ENCODE data around the gene CACHD1. TPM values are rescaled to one million over a fixed set of nuclear protein-coding genes. Genes with fewer than 3 reads are reported as not detected.

Gene CACHD1
- total and polyA plus RNA-seq, 4 donors, result 4.7 to 49.6 (median 12.5) TPM

DNA sequence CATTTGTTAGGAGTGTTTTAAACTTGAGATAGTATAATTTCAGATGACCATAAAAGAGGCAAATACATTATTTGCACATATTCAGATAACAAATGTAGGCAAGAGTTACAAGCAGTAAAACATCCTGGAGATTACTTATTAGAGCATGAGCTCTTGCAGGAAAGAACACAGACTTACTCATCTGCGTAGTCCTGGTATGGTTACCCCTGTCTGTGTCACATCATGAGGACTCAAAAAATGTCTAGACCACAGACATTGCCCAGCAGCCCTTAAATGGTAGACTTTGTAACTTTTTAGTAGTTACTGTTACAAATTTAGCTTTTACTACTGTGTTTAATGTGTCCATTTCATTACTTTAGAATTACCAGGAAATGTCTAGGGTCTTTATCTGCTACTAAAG is 12.8 kb downstream of the CACHD1 start:
- H3K36me3 ChIP-seq (ENCODE audit: control insufficient read depth in 4 of 4, insufficient read depth in 4 of 4, low read length in 4 of 4), result no peaks in the 10 kb centered on the region
- 94 to 97% methylated on average over 1 of the region's 1 CpG for WGBS, 2 donors

GRCh38 chr1:64483731-64484414 is 13.9 kb downstream of the CACHD1 start:
- Histone ChIP-seq H3K27ac (ENCODE audit: low read depth in 1 of 2, low read length in 1 of 2) (no peak overlapping the region), H3K36me3 (ENCODE audit: control insufficient read depth in 4 of 4, insufficient read depth in 4 of 4, low read length in 4 of 4) (no peaks in the 10 kb centered on the region), H3K4me1 (ENCODE audit: control insufficient read depth in 5 of 5, insufficient read depth in 5 of 5, low read length in 5 of 5) (peaks cover 4 to 45% (median 23%) of the 10 kb centered on the region in 5 donors), H3K9ac (ENCODE audit: insufficient read depth in 1 of 2, low read length in 2 of 2) (no peak overlapping the region), H3K4me3 (no peak overlapping the region), H3K27me3 (ENCODE audit: control insufficient read depth in 3 of 3, insufficient read depth in 3 of 3, low read length in 2 of 3) (no peaks in the 10 kb centered on the region), H3K9me3 (ENCODE audit: control insufficient read depth in 4 of 4, insufficient read depth in 3 of 4, low read length in 3 of 4) (no peaks in the 10 kb centered on the region)
- TF ChIP-seq, protein P1, sequence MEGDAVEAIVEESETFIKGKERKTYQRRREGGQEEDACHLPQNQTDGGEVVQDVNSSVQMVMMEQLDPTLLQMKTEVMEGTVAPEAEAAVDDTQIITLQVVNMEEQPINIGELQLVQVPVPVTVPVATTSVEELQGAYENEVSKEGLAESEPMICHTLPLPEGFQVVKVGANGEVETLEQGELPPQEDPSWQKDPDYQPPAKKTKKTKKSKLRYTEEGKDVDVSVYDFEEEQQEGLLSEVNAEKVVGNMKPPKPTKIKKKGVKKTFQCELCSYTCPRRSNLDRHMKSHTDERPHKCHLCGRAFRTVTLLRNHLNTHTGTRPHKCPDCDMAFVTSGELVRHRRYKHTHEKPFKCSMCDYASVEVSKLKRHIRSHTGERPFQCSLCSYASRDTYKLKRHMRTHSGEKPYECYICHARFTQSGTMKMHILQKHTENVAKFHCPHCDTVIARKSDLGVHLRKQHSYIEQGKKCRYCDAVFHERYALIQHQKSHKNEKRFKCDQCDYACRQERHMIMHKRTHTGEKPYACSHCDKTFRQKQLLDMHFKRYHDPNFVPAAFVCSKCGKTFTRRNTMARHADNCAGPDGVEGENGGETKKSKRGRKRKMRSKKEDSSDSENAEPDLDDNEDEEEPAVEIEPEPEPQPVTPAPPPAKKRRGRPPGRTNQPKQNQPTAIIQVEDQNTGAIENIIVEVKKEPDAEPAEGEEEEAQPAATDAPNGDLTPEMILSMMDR (IDR thresholded peaks at IDR 0.05; ENCODE audit: control extremely low read depth, extremely low read depth), result no peak
- 94 to 95% methylated on average over 7 of the region's 7 CpGs for WGBS, 2 donors
- no peak for DNase-seq
- no peak for ATAC-seq (ENCODE audit: insufficient read depth, low FRiP score)

More for the DNA sequence above, 12.8 kb downstream of the CACHD1 start:
- no peak overlapping the region for H3K9ac ChIP-seq (ENCODE audit: insufficient read depth in 1 of 2, low read length in 2 of 2)
- TF ChIP-seq, protein P1 (IDR thresholded peaks at IDR 0.05; ENCODE audit: control extremely low read depth, extremely low read depth), result no peak
- no peaks in the 10 kb centered on the region for H3K27me3 ChIP-seq (ENCODE audit: control insufficient read depth in 3 of 3, insufficient read depth in 3 of 3, low read length in 2 of 3)
- peaks cover 4 to 53% (median 27%) of the 10 kb centered on the region in 5 donors for H3K4me1 ChIP-seq (ENCODE audit: control insufficient read depth in 5 of 5, insufficient read depth in 5 of 5, low read length in 5 of 5)
- no peak overlapping the region for H3K27ac ChIP-seq (ENCODE audit: low read depth in 1 of 2, low read length in 1 of 2)
- ATAC-seq (ENCODE audit: insufficient read depth, low FRiP score) (no peak), DNase-seq (no peak)
- no peak overlapping the region for H3K4me3 ChIP-seq
- no peaks in the 10 kb centered on the region for H3K9me3 ChIP-seq (ENCODE audit: control insufficient read depth in 4 of 4, insufficient read depth in 3 of 4, low read length in 3 of 4)

GRCh38 chr1:64484651-64485050 is 14.7 kb downstream of the CACHD1 start:
- Histone ChIP-seq H3K4me1 (ENCODE audit: control insufficient read depth in 5 of 5, insufficient read depth in 5 of 5, low read length in 5 of 5) (peaks cover 4 to 37% (median 20%) of the 10 kb centered on the region in 5 donors), H3K9me3 (ENCODE audit: control insufficient read depth in 4 of 4, insufficient read depth in 3 of 4, low read length in 3 of 4) (no peaks in the 10 kb centered on the region), H3K4me3 (no peak overlapping the region), H3K9ac (ENCODE audit: insufficient read depth in 1 of 2, low read length in 2 of 2) (no peak overlapping the region), H3K27me3 (ENCODE audit: control insufficient read depth in 3 of 3, insufficient read depth in 3 of 3, low read length in 2 of 3) (no peaks in the 10 kb centered on the region), H3K36me3 (ENCODE audit: control insufficient read depth in 4 of 4, insufficient read depth in 4 of 4, low read length in 4 of 4) (no peaks in the 10 kb centered on the region), H3K27ac (ENCODE audit: low read depth in 1 of 2, low read length in 1 of 2) (no peak overlapping the region)
- TF ChIP-seq, protein P1 (IDR thresholded peaks at IDR 0.05; ENCODE audit: control extremely low read depth, extremely low read depth), result no peak
- DNase-seq (peak in 2 of 3 donors; percentile 65 to 67), ATAC-seq (ENCODE audit: insufficient read depth, low FRiP score) (no peak)
- 56 to 73% methylated on average over 3 of the region's 3 CpGs for WGBS, 2 donors

Measured in lung (tissue), 12 donors.